Tibial artery (tissue), 4 donors: ENCODE data around the gene STATH.

Experiments used
- DNase-seq, 2 donors: peaks; one replicate each; pipeline ENCODE4 v3.0.0-alpha.2; 2019
- H3K27ac ChIP-seq, 2 donors: fragments of 200-600 bp; sonication (generic) in 1 of 2; 1 replicate in 1 of 2; 2 replicates in 1 of 2; pipeline ENCODE4 v1.5.1; 2018 to 2019; ENCODE audit warnings: mild to moderate bottlenecking in 1 of 2
- H3K27me3 ChIP-seq, 2 donors: fragments of 200-600 bp; sonication (generic) in 1 of 2; one replicate each; pipeline versions ENCODE4 v1.5.1 to v1.6.0; 2016 to 2019
- H3K36me3 ChIP-seq, 3 donors: fragments of 200-600 bp; sonication (generic) in 2 of 3; one replicate each; pipeline ENCODE4 v1.5.1; 2016 to 2019; ENCODE audit warnings: mild to moderate bottlenecking in 2 of 3
- H3K4me1 ChIP-seq, 4 donors: fragments of 200-600 bp; sonication (generic) in 2 of 4; 1 replicate in 3 of 4; 2 replicates in 1 of 4; pipeline ENCODE4 v1.5.1; 2016 to 2019
- H3K4me3 ChIP-seq, 2 donors: fragments of 200-600 bp; sonication (generic) in 1 of 2; 1 replicate in 1 of 2; 2 replicates in 1 of 2; pipeline ENCODE4 v1.5.1; 2018 to 2019; ENCODE audit warnings: mild to moderate bottlenecking in 2 of 2
- H3K9me3 ChIP-seq, 3 donors: fragments of 200-600 bp; sonication (generic) in 1 of 3; one replicate each; pipeline ENCODE4 v1.5.1; 2016 to 2019
- CTCF ChIP-seq, 2 experiments: fragments of 200-600 bp in 1 of 2; fragments of 450-650 bp in 1 of 2; IDR thresholded peaks; one replicate each; pipeline ENCODE4 v1.5.1; 2017 to 2019; ENCODE audit warnings: antibody characterized with exemption in 2 of 2, mild to moderate bottlenecking in 1 of 2, moderate library complexity in 1 of 2
- intact Hi-C: fragments of 100-400 bp; cut with DNase I; formaldehyde crosslinking; loops from one replicate; pipeline ENCODE4 v1.15.0; 2023; ENCODE audit warnings: low total_unique reads

The STATH gene

DNA sequence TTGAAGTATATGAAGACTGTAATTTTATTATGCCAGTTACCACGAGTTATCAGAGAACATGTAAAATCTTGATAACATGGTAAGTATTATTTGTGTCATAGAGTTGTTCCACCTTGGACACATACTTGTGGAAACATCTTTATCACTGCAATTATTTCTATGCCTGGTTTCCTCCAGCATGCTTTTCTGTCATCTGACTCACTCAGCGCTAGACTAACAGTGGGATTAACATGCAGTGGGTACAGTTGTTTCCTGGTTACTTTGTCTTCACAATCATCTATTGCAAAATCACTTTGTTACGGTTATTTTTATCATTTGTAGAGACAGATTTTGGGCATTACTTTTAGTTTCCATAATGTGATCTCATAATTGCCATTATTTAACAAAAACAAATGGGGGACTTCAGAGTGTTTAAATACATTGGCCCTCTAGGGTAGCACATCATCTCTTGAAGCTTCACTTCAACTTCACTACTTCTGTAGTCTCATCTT lies at the start of gene STATH:
Gene STATH (plus strand): TSS at position 441 of the 491 bp plus-strand sequence. CDS start 2,472 bp downstream, outside the sequence.
- H3K27me3 ChIP-seq: no peaks in the 10 kb centered on the region
- no peak within 1 kb of the TSS for H3K27ac ChIP-seq
- no peaks in the 10 kb centered on the region for H3K36me3 ChIP-seq
- no peak within 1 kb of the TSS for H3K4me3 ChIP-seq
- DNase-seq: no peak
- intact Hi-C loops: no loop called here
- H3K9me3 ChIP-seq: no peaks in the 10 kb centered on the region
- H3K4me1 ChIP-seq: no peaks in the 10 kb centered on the region
- TF ChIP-seq CTCF (IDR thresholded peaks at IDR 0.05): no peak

- no peak for TF ChIP-seq CTCF (IDR thresholded peaks at IDR 0.05)
- no peak for DNase-seq
- Histone ChIP-seq H3K4me1 (no peaks in the 10 kb centered on the region), H3K27ac (no peak overlapping the region), H3K27me3 (no peaks in the 10 kb centered on the region), H3K36me3 (no peaks in the 10 kb centered on the region), H3K9me3 (no peaks in the 10 kb centered on the region), H3K4me3 (no peak overlapping the region)
- intact Hi-C loops: no loop called here
Measured at GRCh38 chr4:69951602-69952001, 44.2 kb upstream of the STATH start.

GRCh38 chr4:69957209-69957608 lies 38.6 kb upstream of the STATH start:
- H3K27ac ChIP-seq: no peak overlapping the region
- no peak for TF ChIP-seq CTCF (IDR thresholded peaks at IDR 0.05)
- intact Hi-C loops: no loop called here
- no peak overlapping the region for H3K4me3 ChIP-seq
- H3K9me3 ChIP-seq: no peaks in the 10 kb centered on the region
- no peaks in the 10 kb centered on the region for H3K4me1 ChIP-seq
- no peaks in the 10 kb centered on the region for H3K27me3 ChIP-seq
- DNase-seq: no peak
- H3K36me3 ChIP-seq: no peaks in the 10 kb centered on the region

- intact Hi-C loops: no loop called here
- Histone ChIP-seq H3K4me3 (no peak within 1 kb of the TSS), H3K36me3 (no peaks in the 10 kb centered on the region), H3K27ac (no peak within 1 kb of the TSS), H3K27me3 (no peaks in the 10 kb centered on the region), H3K4me1 (no peaks in the 10 kb centered on the region), H3K9me3 (no peaks in the 10 kb centered on the region)
- no peak for DNase-seq
- no peak for TF ChIP-seq CTCF (IDR thresholded peaks at IDR 0.05)
Measured at GRCh38 chr4:69965628-69966027, 30.1 kb upstream of the STATH start, which contains the start of gene CSN2. Gene CSN2, minus strand, starts transcription at chr4:69965728. Its CDS starts 4,733 bp downstream, at chr4:69960995.

DNA sequence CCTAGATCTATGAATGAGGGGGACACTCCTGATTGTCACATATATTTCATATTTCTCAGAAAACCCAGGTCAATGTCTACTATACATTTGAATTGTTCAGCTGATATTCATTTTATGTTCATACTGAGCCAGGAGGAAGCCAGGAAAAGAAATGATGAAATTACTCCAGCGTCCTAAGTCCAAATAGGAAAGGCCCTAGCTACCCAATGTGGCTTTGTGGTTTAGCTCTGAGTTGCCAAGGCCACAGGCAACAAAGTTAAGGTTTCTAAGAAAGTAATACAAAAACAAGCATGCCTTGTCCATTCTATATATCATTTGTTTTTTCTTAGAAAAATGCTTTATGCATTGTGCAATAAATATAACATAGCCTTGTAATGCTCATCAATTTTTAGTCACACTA lies 25.7 kb upstream of the STATH start:
- no peaks in the 10 kb centered on the region for H3K9me3 ChIP-seq
- DNase-seq: no peak
- intact Hi-C loops: no loop called here
- no peak overlapping the region for H3K4me3 ChIP-seq
- H3K27ac ChIP-seq: no peak overlapping the region
- H3K4me1 ChIP-seq: no peaks in the 10 kb centered on the region
- TF ChIP-seq CTCF (IDR thresholded peaks at IDR 0.05): no peak
- no peaks in the 10 kb centered on the region for H3K36me3 ChIP-seq
- H3K27me3 ChIP-seq: no peaks in the 10 kb centered on the region

- TF ChIP-seq CTCF (IDR thresholded peaks at IDR 0.05): no peak
- Histone ChIP-seq H3K4me1 (no peaks in the 10 kb centered on the region), H3K27ac (no peak overlapping the region), H3K27me3 (no peaks in the 10 kb centered on the region), H3K36me3 (no peaks in the 10 kb centered on the region), H3K9me3 (no peaks in the 10 kb centered on the region), H3K4me3 (no peak overlapping the region)
- intact Hi-C loops: no loop called here
- no peak for DNase-seq
Measured at GRCh38 chr4:69974631-69975030, 21.1 kb upstream of the STATH start.
